NK-92 (cell line): ENCODE measurements around the gene PEX26.
"Not testable (repeated sequence)": the region's sequence is repeated elsewhere in the genome, so short reads cannot be mapped to it uniquely, and the experiment has no call there.

ENCODE experiments used
- DNase-seq: peaks from one replicate; lab custom pipeline; 2025; ENCODE audit not compliant: unreplicated experiment; lab: John Stamatoyannopoulos, UW

PEX26 gene

DNA sequence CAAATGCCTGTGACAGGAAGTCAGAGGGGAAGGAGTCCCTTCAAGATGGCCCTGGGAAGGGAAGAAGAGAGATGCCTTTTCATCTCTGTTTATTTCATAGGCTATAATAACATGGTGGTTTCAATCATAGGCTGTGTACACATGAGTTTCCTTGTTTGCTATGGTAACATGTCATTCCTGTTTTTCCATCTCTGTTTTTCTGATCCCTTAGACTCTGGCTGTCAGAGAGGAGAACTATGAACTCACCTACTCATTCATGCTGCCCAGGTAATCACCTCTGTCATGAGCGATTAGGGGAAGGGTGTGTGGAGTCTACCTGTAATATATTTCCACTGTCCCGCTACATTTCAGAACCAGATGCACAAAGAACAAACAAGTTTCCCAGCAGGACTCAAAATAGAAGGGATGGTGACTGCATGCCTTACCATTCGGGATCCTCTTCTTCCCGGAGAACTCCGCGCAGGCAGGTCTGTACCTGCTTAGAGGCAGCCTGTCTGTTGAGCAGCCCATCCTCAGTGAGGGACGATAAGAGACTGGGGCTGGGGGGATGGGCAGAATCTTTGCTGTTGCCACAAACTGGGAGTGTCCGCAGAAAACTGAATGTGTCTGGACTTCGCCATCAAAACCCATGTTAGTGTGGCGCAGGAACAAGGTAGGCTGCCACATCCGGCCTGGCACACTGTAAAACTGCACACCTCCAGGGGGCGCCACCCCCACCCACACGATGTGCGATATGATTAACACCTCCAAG is 7.1 kb upstream of the PEX26 start:
- no peak for DNase-seq

DNA sequence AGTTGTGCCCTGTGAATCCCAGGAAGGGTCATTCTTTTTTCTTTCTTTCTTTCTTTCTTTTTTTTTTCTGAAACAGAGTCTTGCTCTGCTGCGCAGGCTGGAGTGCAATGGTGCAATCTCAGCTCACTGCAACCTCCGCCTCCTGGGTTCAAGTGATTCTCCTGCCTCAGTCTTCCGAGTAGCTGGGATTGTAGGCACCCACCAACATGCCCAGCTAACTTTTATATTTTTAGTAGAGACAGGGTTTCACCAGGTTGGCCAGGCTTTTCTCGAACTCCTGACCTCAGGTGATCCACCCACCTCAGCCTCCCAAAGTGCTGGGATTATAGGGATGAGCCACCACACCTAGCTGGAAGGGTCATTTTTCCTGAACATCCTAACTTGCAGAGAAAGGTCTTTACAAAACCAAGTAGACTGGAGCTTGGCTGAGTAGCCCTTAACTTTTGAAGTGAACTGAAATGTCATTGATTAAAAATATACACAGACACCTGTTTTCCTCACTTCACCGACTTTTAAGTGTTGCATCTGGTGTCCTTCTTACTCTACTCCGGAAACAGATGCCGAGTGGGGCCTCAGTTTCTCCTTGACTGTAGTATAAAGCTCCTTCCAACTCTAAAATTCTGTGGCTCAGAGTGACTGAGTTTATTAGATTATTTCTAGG is 6.4 kb upstream of the PEX26 start:
- not testable (repeated sequence) for DNase-seq

GRCh38 chr22:18071968-18072310 is 5.9 kb upstream of the PEX26 start:
- DNase-seq: no peak

- DNase-seq: no peak
These were observed 4.3 kb upstream of the PEX26 start for GRCh38 chr22:18073467-18073866.

DNA sequence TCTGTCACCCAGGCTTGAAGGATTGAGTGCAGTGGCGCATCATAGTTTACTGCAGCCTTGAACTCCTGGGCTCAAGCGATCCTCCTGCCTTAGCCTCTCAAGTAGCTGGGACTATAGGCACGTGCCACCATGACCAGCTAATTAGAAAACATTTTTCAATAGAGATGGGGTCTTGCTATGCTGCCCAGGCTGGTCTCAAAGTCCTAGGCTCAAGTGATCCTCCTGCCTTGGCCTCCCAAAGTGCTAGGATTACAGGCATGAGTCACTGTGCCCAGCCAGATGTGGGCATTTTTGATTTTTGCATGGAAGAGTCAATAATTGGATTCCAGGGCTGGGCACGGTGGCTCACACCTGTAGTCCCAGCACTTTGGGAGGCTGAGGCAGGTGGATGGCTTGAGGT is 3.9 kb upstream of the PEX26 start:
- not testable (repeated sequence) for DNase-seq

GRCh38 chr22:18075101-18075719 is 2.6 kb upstream of the PEX26 start:
- DNase-seq: no peak

DNA sequence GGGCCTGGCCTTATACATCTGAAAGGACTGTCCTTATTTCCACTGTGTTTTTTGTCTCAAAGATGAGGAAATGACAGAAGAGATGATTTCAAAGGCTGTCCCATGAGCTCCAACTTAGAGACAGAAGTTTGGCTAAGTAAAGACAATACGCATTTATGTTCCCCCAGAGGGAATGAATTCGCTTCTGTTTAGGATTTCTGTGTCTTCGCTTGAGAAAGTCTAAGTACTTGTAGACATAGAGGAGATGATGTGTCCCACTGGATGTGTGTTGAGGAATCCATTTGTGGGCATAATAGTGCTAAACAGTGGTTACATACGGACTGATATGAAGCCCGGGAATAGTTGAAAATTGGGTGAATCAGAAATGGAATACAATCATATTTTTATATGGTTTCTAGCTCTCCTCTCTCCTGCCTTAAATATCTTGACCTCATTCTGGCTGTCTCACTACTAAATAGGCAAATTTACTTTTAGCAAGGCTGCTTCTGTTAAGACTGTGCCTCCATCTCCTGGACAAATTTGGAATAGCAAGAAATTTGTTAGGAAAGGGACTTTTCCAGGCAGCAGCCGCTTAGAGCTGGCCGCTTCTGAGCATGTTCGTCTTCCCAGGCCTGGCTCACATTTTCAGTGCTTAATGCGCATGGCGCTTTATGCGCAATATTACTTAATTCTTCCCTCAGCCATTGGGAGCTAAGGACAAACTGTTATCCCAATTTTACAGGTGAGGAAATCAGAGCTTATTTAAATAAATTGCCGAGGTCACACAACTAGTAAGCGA is 1.9 kb upstream of the PEX26 start:
- no peak for DNase-seq

GRCh38 chr22:18077087-18077638 is 627 bp upstream of the PEX26 start:
- no peak for DNase-seq

DNA sequence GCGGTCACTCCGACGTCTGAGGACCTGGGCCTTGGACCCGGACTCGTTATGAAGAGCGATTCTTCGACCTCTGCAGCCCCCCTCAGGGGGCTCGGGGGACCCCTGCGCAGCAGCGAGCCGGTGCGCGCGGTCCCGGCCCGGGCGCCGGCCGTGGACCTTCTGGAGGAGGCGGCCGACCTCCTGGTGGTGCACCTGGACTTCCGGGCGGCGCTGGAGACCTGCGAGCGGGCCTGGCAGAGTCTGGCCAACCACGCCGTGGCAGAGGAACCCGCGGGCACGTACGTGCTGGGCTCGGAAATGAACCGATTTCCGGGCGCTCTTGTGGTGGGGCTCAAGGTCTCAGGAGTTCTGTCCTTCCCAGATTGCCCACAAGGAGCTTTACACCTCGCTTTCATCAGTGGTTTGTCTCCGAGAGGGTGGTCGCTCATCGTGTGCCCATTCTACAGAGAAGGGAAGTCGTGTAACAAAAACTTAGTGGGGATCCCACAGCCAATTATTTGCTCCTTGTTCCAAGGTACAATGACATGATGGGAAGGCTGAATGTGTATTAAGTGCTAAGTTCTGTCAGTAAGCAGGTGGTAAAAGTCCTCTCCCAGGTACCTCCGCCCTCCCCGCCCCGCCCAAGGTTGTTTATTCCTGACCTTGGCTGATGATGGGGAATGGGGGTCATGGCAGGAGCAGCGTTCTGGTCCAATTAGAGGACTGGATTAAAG is 695 bp downstream of the PEX26 start:
- no peak for DNase-seq

GRCh38 chr22:18079706-18080233 is 2.0 kb downstream of the PEX26 start:
- DNase-seq: no peak

GRCh38 chr22:18081416-18081815 is 3.6 kb downstream of the PEX26 start:
- DNase-seq: no peak

DNA sequence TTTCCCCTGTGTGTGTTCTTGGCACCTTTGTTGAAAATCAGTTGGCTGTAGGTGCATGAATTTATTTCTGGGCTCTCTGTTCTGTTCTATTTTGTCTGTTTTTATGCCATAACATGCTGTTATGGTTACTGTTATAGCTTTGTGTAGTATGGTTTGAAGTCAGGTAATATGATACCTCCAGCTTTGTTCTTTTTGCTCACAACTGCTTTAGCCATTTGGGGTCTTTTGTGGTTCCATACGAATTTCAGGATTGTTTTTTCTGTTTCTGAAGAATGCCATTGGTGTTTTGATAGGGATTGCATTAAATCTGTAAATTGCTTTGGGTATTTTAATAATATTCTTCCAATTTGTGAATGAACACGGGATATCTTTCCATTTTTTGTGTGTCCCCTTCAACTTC is 4.7 kb downstream of the PEX26 start:
- DNase-seq: no peak

GRCh38 chr22:18083406-18083805 is 5.6 kb downstream of the PEX26 start:
- no peak for DNase-seq

GRCh38 chr22:18085188-18085587 is 7.4 kb downstream of the PEX26 start:
- DNase-seq: no peak

DNA sequence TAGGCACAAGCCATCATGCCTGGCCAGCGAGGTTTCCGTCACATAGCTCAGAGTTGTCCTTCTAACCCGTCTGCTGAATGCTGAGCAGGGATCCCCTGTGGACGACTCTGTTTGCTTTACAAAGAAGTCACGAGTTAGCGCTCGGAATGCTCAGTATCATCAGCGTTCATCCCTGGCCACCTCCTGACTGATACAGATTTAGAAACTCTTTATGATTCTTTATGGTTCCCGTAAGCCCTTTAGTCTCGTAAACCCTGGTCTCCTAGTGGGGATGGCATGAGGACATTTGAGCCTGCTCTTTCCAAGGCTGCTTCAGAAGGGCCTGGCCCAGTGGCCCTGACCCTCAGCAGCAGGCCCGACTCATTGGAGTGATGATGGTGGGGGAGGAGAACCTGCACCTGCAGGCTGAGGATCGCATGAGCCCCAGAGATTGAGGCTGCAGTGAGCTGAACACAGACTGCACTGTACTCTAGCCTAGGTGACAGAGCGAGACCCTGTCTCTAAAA is 9.6 kb downstream of the PEX26 start:
- DNase-seq: no peak

DNA sequence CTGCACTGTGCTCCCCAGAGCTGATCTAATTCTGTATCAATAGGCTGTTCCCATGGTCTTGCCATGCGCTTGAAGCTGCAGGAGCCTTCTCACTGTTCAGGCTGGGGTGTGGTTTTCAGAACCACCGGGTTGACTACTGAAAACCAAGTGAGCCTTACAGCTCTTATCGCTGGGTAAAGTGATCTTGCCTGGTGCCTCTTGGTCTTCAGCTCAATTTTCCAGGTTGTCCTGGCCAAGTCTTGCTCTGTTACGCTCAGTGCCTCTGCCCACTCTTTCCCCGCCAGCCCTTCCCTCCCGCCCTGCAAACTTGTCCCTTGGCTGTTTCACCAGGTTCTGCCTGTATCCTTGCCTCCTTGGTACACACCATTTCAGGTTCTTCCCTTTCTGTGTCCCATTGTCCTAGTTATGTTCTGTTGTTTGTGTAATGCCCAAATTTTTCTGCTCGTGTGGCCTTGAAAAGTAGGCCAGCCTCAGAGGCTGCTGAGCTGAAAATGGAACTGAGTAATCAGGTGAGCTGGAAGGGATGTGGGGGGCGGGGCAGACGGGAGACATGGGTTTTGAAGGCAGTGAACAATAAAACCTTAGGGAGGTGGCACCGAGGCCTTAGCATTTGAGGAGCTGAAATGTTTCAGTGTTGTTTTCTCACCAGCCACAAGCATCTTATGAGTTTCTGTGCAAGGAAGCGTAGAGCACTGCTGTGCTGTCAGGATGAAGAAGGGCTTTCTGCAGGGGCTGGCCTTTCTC is 11.2 kb downstream of the PEX26 start:
- no peak for DNase-seq

GRCh38 chr22:18090286-18090685 is 12.5 kb downstream of the PEX26 start:
- no peak for DNase-seq

GRCh38 chr22:18091478-18091877 is 13.7 kb downstream of the PEX26 start:
- DNase-seq: no peak

DNA sequence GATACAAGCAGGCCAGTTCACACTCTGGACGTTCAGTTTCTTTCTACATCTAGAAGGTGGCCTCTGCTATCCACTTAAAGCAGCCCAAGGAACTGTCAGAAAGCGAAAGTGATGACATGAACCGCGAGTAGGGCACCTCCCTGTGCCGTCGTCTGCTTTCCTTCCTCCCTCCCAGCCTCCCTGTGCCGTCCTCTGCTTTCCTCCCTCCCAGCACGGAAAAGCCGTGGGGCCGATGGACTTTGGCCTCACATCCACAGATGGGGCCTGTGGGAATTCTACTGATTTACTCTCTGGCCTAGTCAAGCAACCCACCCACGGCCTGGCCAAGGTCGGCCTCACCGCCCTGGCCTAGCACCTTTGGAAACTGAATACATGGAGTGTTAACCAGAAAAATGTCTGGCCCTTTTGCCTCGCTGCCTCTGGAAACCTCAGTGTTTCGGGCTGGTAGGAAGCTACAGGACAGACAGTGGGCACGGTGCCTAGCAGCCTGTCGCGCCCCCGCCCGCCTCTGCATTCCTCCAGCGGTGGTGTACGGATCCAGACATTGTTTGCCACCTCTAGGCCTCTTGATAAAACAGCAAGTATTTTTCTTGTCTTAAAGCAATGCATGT is 14.2 kb downstream of the PEX26 start:
- no peak for DNase-seq
